Calu3 (cell line): ENCODE measurements around the gene CTNNAL1. TPM values are rescaled to one million over a fixed set of nuclear protein-coding genes. Genes with fewer than 3 reads are reported as not detected.

Source experiments
- BruUV-seq: library from RNA; stranded (reverse); fragments of 400-500 nt; replicated peaks from 2 replicates; lab custom pipeline; 2021; lab: Mats Ljungman, UMichigan
- CTCF ChIA-PET: fragments of 300-600 bp; sonication (Branson Sonifier 250); formaldehyde crosslinking; loops from one replicate; lab custom pipeline; 2022; ENCODE audit warnings: antibody characterized with exemption; lab: Charles Lee
- DNase-seq: peaks from one replicate; pipeline ENCODE4 v3.0.0; 2022
- H3K27ac Mint-ChIP-seq: one replicate; pipeline ENCODE4 v1.8.0; 2022; ENCODE audit warnings: mixed read lengths; ENCODE audit not compliant: unreplicated experiment
- H3K27me3 Mint-ChIP-seq: one replicate; pipeline ENCODE4 v1.8.0; 2022; ENCODE audit warnings: mixed read lengths; ENCODE audit not compliant: unreplicated experiment
- H3K36me3 Mint-ChIP-seq: one replicate; pipeline ENCODE4 v1.8.0; 2022; ENCODE audit warnings: mild to moderate bottlenecking, moderate library complexity, mixed read lengths; ENCODE audit not compliant: insufficient read depth, unreplicated experiment
- H3K4me1 Mint-ChIP-seq: one replicate; pipeline ENCODE4 v1.8.0; 2022; ENCODE audit warnings: mild to moderate bottlenecking, low read depth, mixed read lengths; ENCODE audit not compliant: unreplicated experiment
- H3K4me3 Mint-ChIP-seq: one replicate; pipeline ENCODE4 v1.8.0; 2022; ENCODE audit warnings: mild to moderate bottlenecking, low read depth, moderate library complexity, mixed read lengths; ENCODE audit not compliant: unreplicated experiment
- H3K9me3 Mint-ChIP-seq: one replicate; pipeline ENCODE4 v1.8.0; 2022; ENCODE audit warnings: low read depth, mixed read lengths; ENCODE audit not compliant: unreplicated experiment
- CTCF ChIP-seq: fragments of 200-600 bp; IDR thresholded peaks from one replicate; pipeline ENCODE4 v1.8.0; 2022; ENCODE audit warnings: antibody characterized with exemption; ENCODE audit not compliant: unreplicated experiment
- intact Hi-C: fragments of 100-400 bp; cut with micrococcal nuclease; formaldehyde crosslinking; loops from one replicate; pipeline ENCODE4 v1.10.0; 2022; ENCODE audit not compliant: unreplicated experiment
- total RNA-seq: library from RNA; stranded (reverse); gene quantifications from 2 replicates; pipeline ENCODE4 v1.2.3, GENCODE V29; 2022

Gene CTNNAL1
- total RNA-seq, 1 experiment from 2014 or later: 20.6 TPM

GRCh38 chr9:109039539-109039938, 26.2 kb upstream of the CTNNAL1 start:
- Mint-ChIP-seq H3K4me1 (peaks cover 44% of the 10 kb centered on the region), H3K27ac (no peak overlapping the region), H3K36me3 (peaks cover 18% of the 10 kb centered on the region), H3K9me3 (no peaks in the 10 kb centered on the region), H3K27me3 (no peaks in the 10 kb centered on the region), H3K4me3 (no peak overlapping the region)
- TF ChIP-seq CTCF: no peak
- intact Hi-C loops: loop anchor here (10.0 kb wide), 1 partner anchor 275 kb away; no protein-coding TSS in a partner anchor
- no peak for DNase-seq
- no TSS peak for BruUV-seq
- CTCF ChIA-PET: no interaction called here

GRCh38 chr9:109037946-109038715, 24.8 kb upstream of the CTNNAL1 start:
- no peak for DNase-seq
- BruUV-seq: no TSS peak
- Mint-ChIP-seq H3K36me3 (peaks cover 13% of the 10 kb centered on the region), H3K4me3 (no peak overlapping the region), H3K27ac (no peak overlapping the region), H3K27me3 (no peaks in the 10 kb centered on the region), H3K9me3 (no peaks in the 10 kb centered on the region), H3K4me1 (peaks cover 37% of the 10 kb centered on the region)
- intact Hi-C loops: loop anchor here (2.0 to 10.0 kb wide), 2 partner anchors 73 to 277 kb away; no protein-coding TSS in a partner anchor
- CTCF ChIA-PET: no interaction called here
- no peak for TF ChIP-seq CTCF

- Mint-ChIP-seq H3K27ac (peak overlapping the region; percentile 35), H3K36me3 (peaks cover 11% of the 10 kb centered on the region), H3K9me3 (no peaks in the 10 kb centered on the region), H3K4me3 (no peak overlapping the region), H3K27me3 (no peaks in the 10 kb centered on the region), H3K4me1 (peaks cover 35% of the 10 kb centered on the region)
- CTCF ChIA-PET: interaction anchor here (0.7 kb wide), 1 partner anchor 23 kb away, joined by 4 read pairs; no protein-coding TSS in a partner anchor
- BruUV-seq: no TSS peak
- no peak for DNase-seq
- no peak for TF ChIP-seq CTCF
- intact Hi-C loops: loop anchor here (2.0 to 10.0 kb wide), 2 partner anchors 74 to 278 kb away; no protein-coding TSS in a partner anchor
These were observed 23.7 kb upstream of the CTNNAL1 start for GRCh38 chr9:109036744-109037680.

DNA sequence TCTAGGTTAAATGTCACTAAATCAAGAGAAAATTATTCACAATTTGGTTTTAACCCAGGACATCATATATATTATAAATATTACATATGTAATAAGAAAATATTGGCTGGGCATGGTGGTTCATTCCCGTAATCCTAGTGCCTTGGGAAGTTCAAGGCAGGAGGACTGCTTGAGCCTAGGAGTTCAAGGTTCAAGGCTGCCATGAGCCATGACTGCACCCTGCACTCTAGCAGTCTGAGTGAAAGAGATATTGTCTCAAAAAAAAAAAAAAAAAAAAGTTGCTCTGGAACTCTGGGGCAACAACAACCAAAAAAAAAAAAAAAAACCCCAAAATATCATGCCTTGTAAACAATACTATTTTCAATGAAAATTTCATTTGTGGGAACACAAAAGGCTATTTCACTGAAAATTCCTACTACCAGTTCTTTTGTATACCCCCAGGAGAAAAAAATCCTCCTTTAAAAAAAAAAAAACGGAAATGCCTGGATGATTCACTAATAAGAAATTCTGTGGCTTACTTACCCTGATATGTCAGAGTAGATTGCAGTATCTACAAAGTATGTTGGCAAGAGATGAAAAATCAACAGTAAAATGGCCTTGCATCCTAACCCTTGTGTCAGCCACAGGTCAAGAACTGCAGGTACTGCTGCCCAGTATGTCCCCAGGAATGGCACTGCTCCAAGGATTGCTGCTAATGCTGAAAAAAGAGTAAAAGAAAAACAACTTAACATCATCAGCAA, 22.6 kb upstream of the CTNNAL1 start:
- no peak for TF ChIP-seq CTCF
- Mint-ChIP-seq H3K4me1 (peaks cover 35% of the 10 kb centered on the region), H3K36me3 (peaks cover 11% of the 10 kb centered on the region), H3K9me3 (no peaks in the 10 kb centered on the region), H3K4me3 (no peak overlapping the region), H3K27me3 (no peaks in the 10 kb centered on the region), H3K27ac (no peak overlapping the region)
- BruUV-seq: no TSS peak
- CTCF ChIA-PET: interaction anchor here (0.7 kb wide), 1 partner anchor 22 kb away, joined by 4 read pairs; no protein-coding TSS in a partner anchor
- DNase-seq: peak; percentile 38
- intact Hi-C loops: loop anchor here (2.0 to 10.0 kb wide), 2 partner anchors 75 to 279 kb away; no protein-coding TSS in a partner anchor
